SK-N-SH (cell line): ENCODE results near the gene OR10K1. TPM values are rescaled to one million over a fixed set of nuclear protein-coding genes. Genes with fewer than 3 reads are reported as not detected.

Experiments
- CTCF ChIA-PET: fragments of 300-600, 350-600 bp; formaldehyde crosslinking; extraction: SDS; loops from one replicate; lab custom pipeline; 2021; lab: Yijun Ruan, JAX
- POLR2A ChIA-PET: fragments of 350-600 bp; sonication (Branson Sonifier 250); formaldehyde crosslinking; extraction: SDS; loops from one replicate; lab custom pipeline; 2020; ENCODE audit warnings: antibody characterized with exemption, inconsistent platforms; lab: Yijun Ruan, JAX
- DNase-seq: peaks from one replicate; pipeline ENCODE4 v3.0.0; 2012
- H2AFZ ChIP-seq: fragments of 200-600 bp; sonication (generic); 2 replicates; pipeline ENCODE4 v1.8.1; 2016; ENCODE audit warnings: antibody characterized with exemption, mild to moderate bottlenecking, low read depth
- H3F3A ChIP-seq: fragments of 200-600 bp; sonication (generic); replicated peaks from 2 replicates; pipeline ENCODE3; 2016; ENCODE audit warnings: antibody characterized with exemption, mild to moderate bottlenecking; ENCODE audit not compliant: insufficient read depth
- H3K27ac ChIP-seq, 2 experiments: fragments of 200-500 bp in 1 of 2; fragments of 200-600 bp in 1 of 2; sonication (Bioruptor generic) in 1 of 2; sonication (generic), shearing (Covaris generic) in 1 of 2; 2 replicates each; pipeline versions ENCODE4 v1.5.1 to v1.6.1; 2014 to 2016; ENCODE audit warnings: low read depth in 2 of 2, inconsistent platforms in 1 of 2, low read length in 1 of 2, mild to moderate bottlenecking in 1 of 2, mixed read lengths in 1 of 2
- H3K27me3 ChIP-seq: fragments of 200-600 bp; sonication (generic), shearing (Covaris generic); 2 replicates; pipeline ENCODE4 v1.6.1; 2016; ENCODE audit warnings: mixed run types; ENCODE audit not compliant: insufficient read depth
- H3K36me3 ChIP-seq, 2 experiments: fragments of 200-500 bp in 1 of 2; fragments of 200-600 bp in 1 of 2; sonication (Bioruptor generic) in 1 of 2; sonication (generic) in 1 of 2; replicated peaks in 1 of 2; 2 replicates each; pipeline versions ENCODE3 to v1.5.1; 2014 to 2016; ENCODE audit warnings: low read length in 1 of 2, mild to moderate bottlenecking in 1 of 2; ENCODE audit not compliant: insufficient read depth in 2 of 2, control insufficient read depth in 1 of 2
- H3K4me1 ChIP-seq, 2 experiments: fragments of 200-500 bp in 1 of 2; fragments of 200-600 bp in 1 of 2; sonication (Bioruptor generic) in 1 of 2; sonication (generic), shearing (Covaris generic) in 1 of 2; 2 replicates each; pipeline versions ENCODE4 v1.5.1 to v1.6.1; 2014 to 2016; ENCODE audit warnings: low read depth in 1 of 2, low read length in 1 of 2, mixed run types in 1 of 2; ENCODE audit not compliant: insufficient read depth in 2 of 2, control insufficient read depth in 1 of 2
- H3K4me2 ChIP-seq: fragments of 200-600 bp; sonication (generic), shearing (Covaris generic); 2 replicates; pipeline ENCODE4 v1.6.1; 2017; ENCODE audit warnings: mixed run types
- H3K4me3 ChIP-seq, 2 experiments: fragments of 200-500 bp in 1 of 2; fragments of 200-600 bp in 1 of 2; sonication (Bioruptor generic) in 1 of 2; sonication (generic), shearing (Covaris generic) in 1 of 2; 2 replicates each; pipeline versions ENCODE4 v1.5.1 to v1.8.1; 2014 to 2016; ENCODE audit warnings: low read depth in 2 of 2, inconsistent platforms in 1 of 2, low read length in 1 of 2, mild to moderate bottlenecking in 1 of 2, mixed read lengths in 1 of 2, moderate library complexity in 1 of 2
- H3K79me2 ChIP-seq: fragments of 200-600 bp; sonication (generic); 2 replicates; pipeline ENCODE4 v1.8.1; 2017; ENCODE audit warnings: mild to moderate bottlenecking; ENCODE audit not compliant: insufficient read depth
- H3K9ac ChIP-seq: fragments of 200-600 bp; sonication (generic); 2 replicates; pipeline ENCODE4 v1.6.1; 2017; ENCODE audit warnings: mixed run types
- H3K9me2 ChIP-seq: fragments of 200-600 bp; sonication (generic); 2 replicates; pipeline ENCODE4 v1.6.1; 2017; ENCODE audit warnings: mixed run types
- H3K9me3 ChIP-seq: fragments of 200-600 bp; sonication (generic); 2 replicates; pipeline ENCODE4 v1.6.1; 2017; ENCODE audit warnings: mixed run types, mild to moderate bottlenecking, moderate library complexity
- H4K20me1 ChIP-seq: fragments of 200-600 bp; sonication (generic); 2 replicates; pipeline ENCODE4 v1.6.1; 2017; ENCODE audit warnings: mild to moderate bottlenecking, mixed run types; ENCODE audit not compliant: insufficient read depth
- EZH2phosphoT487 ChIP-seq: fragments of 200-600 bp; sonication (generic); IDR thresholded peaks from 2 replicates; pipeline ENCODE4 v1.6.1; 2017; ENCODE audit warnings: low read depth, mixed run types, mild to moderate bottlenecking, antibody characterized with exemption, moderate library complexity, borderline replicate concordance
- FOSL2 ChIP-seq: IDR thresholded peaks from 2 replicates; pipeline ENCODE4 v1.4.0; 2012; ENCODE audit warnings: low read depth, mild to moderate bottlenecking, moderate library complexity, borderline replicate concordance
- GATA2 ChIP-seq: sonication (generic); formaldehyde crosslinking; IDR thresholded peaks from 2 replicates; pipeline ENCODE4 v1.5.0; 2020; ENCODE audit warnings: mild to moderate bottlenecking, missing genetic modification reagents
- JUND ChIP-seq: IDR thresholded peaks from 2 replicates; pipeline ENCODE4 v1.4.0; 2012
- MAX ChIP-seq: IDR thresholded peaks from 2 replicates; pipeline ENCODE4 v1.4.0; 2012; ENCODE audit warnings: low read depth
- MEF2A ChIP-seq: IDR thresholded peaks from 2 replicates; pipeline ENCODE4 v1.4.0; 2012; ENCODE audit warnings: low read depth, borderline replicate concordance
- MXI1 ChIP-seq: IDR thresholded peaks from 2 replicates; pipeline ENCODE4 v1.6.1; 2012; ENCODE audit warnings: mild to moderate bottlenecking, low read depth, low read length, improper control_type of control experiment
- NRF1 ChIP-seq: IDR thresholded peaks from 2 replicates; pipeline ENCODE4 v1.6.1; 2012; ENCODE audit warnings: low read depth, mild to moderate bottlenecking, low read length
- RCOR1 ChIP-seq: fragments of 150-350 bp; IDR thresholded peaks from 2 replicates; pipeline ENCODE4 v1.6.1; 2017; ENCODE audit warnings: antibody characterized with exemption, low read length
- RFX5 ChIP-seq: IDR thresholded peaks from 2 replicates; pipeline ENCODE4 v1.6.1; 2012; ENCODE audit warnings: mild to moderate bottlenecking, improper control_type of control experiment, low read length
- RXRA ChIP-seq: IDR thresholded peaks from 2 replicates; pipeline ENCODE4 v1.4.0; 2012; ENCODE audit warnings: low read depth, mild to moderate bottlenecking, borderline replicate concordance
- TCF12 ChIP-seq: IDR thresholded peaks from 2 replicates; pipeline ENCODE4 v1.4.0; 2012
- USF2 ChIP-seq: fragments of 150-350 bp; IDR thresholded peaks from 2 replicates; pipeline ENCODE4 v1.6.1; 2017; ENCODE audit warnings: antibody characterized with exemption, low read length, low read depth, borderline replicate concordance
- ZBTB33 ChIP-seq: IDR thresholded peaks from 2 replicates; pipeline ENCODE4 v1.4.0; 2012; ENCODE audit warnings: low read depth, borderline replicate concordance
- WGBS: methylation state at CpG from one replicate; pipeline ENCODE4 v1.1.6; 2017; ENCODE audit warnings: low lambda C conversion rate; 5-methylcytosine and 5-hydroxymethylcytosine counted together
- polyA plus RNA-seq, 3 experiments: library from polyadenylated mRNA; depleted of rRNA; stranded (reverse); fragments of >200 nt; gene quantifications; 2 replicates each; pipeline ENCODE4 v1.2.3, GENCODE V29; 2012

Gene OR10K1
- polyA plus RNA-seq, 1 of the 3 experiments (the other 2 are of a cell fraction), result not detected

GRCh38 chr1:158509471-158510156 lies 48.0 kb downstream of the OR10K1 start:
- no peak overlapping the region for H3K4me3 ChIP-seq
- H3K27ac ChIP-seq, result no peak overlapping the region
- no peak overlapping the region for H3K4me2 ChIP-seq
- no peaks in the 10 kb centered on the region for H3K9me3 ChIP-seq
- ChIA-PET CTCF (no interaction called here), POLR2A (no interaction called here)
- no peak for DNase-seq
- no peaks in the 10 kb centered on the region for H3K9me2 ChIP-seq
- H3K79me2 ChIP-seq, result no peaks in the 10 kb centered on the region
- no peaks in the 10 kb centered on the region for H3K4me1 ChIP-seq
- WGBS, result 2% methylated on average over 4 of the region's 4 CpGs
- no peaks in the 10 kb centered on the region for H4K20me1 ChIP-seq
- no peak overlapping the region for H2AFZ ChIP-seq
- H3K36me3 ChIP-seq, result no peaks in the 10 kb centered on the region
- no peaks in the 10 kb centered on the region for H3K27me3 ChIP-seq
- H3K9ac ChIP-seq, result no peak overlapping the region
- H3F3A ChIP-seq, result no peaks in the 10 kb centered on the region
- no peak for TF ChIP-seq USF2
- TF ChIP-seq EZH2phosphoT487, result no peak
- TF ChIP-seq RXRA, result no peak

GRCh38 chr1:158516966-158517365 lies 55.3 kb downstream of the OR10K1 start:
- no peak overlapping the region for H3K27ac ChIP-seq
- no peaks in the 10 kb centered on the region for H4K20me1 ChIP-seq
- H3K4me1 ChIP-seq, result no peaks in the 10 kb centered on the region
- TF ChIP-seq JUND, result no peak
- no peak for TF ChIP-seq MXI1
- TF ChIP-seq GATA2 (CRISPR knock-in tag), result no peak
- TF ChIP-seq NRF1, result no peak
- TF ChIP-seq USF2, result no peak
- TF ChIP-seq ZBTB33, result no peak
- TF ChIP-seq RCOR1, result no peak
- no peak for TF ChIP-seq MAX
- TF ChIP-seq FOSL2, result no peak
- no peak for TF ChIP-seq TCF12
- TF ChIP-seq RFX5, result no peak
- no peak for TF ChIP-seq MEF2A
- POLR2A ChIA-PET, result no interaction called here
- no peak overlapping the region for H3K4me3 ChIP-seq
- no peaks in the 10 kb centered on the region for H3K27me3 ChIP-seq
- no peaks in the 10 kb centered on the region for H3K9me3 ChIP-seq
- H3K9ac ChIP-seq, result no peak overlapping the region
- no peak overlapping the region for H3K4me2 ChIP-seq
- H3F3A ChIP-seq, result no peaks in the 10 kb centered on the region
- H3K79me2 ChIP-seq, result no peaks in the 10 kb centered on the region
- H3K36me3 ChIP-seq, result no peaks in the 10 kb centered on the region
- no peak for DNase-seq
- no peaks in the 10 kb centered on the region for H3K9me2 ChIP-seq
- CTCF ChIA-PET, result interaction anchor here (0.5 kb wide), 1 partner anchor 314 kb away, joined by 3 read pairs; no protein-coding TSS in a partner anchor
- no peak overlapping the region for H2AFZ ChIP-seq

Other genes with a start within 250 kb of the OR10K1 start
- gene CD1A, start 207.4 kb upstream of the OR10K1 start, polyA plus RNA-seq (2012; rRNA removed), result not detected in 2 replicates
- not detected in 2 replicates for gene CD1C, start 171.9 kb upstream of the OR10K1 start, polyA plus RNA-seq (2012; rRNA removed)
- gene CD1B, start 130.3 kb upstream of the OR10K1 start, polyA plus RNA-seq (2012; rRNA removed), result not detected in 2 replicates
- not detected in 2 replicates for gene CD1E, start 107.9 kb upstream of the OR10K1 start, polyA plus RNA-seq (2012; rRNA removed)
- gene OR10T2, start 62.4 kb upstream of the OR10K1 start, polyA plus RNA-seq (2012; rRNA removed), result not detected in 2 replicates
- not detected in 2 replicates for gene OR10K2, start 35.6 kb upstream of the OR10K1 start, polyA plus RNA-seq (2012; rRNA removed)
- not detected in 2 replicates for gene OR10R2, start 10.4 kb downstream of the OR10K1 start, polyA plus RNA-seq (2012; rRNA removed)
- gene OR6Y1, start 92.6 kb downstream of the OR10K1 start, polyA plus RNA-seq (2012; rRNA removed), result not detected in 2 replicates
- gene OR6P1, start 108.7 kb downstream of the OR10K1 start, polyA plus RNA-seq (2012; rRNA removed), result not detected in 2 replicates
- gene OR10X1, start 118.1 kb downstream of the OR10K1 start, polyA plus RNA-seq (2012; rRNA removed), result not detected in 2 replicates
- gene OR10Z1, start 143.4 kb downstream of the OR10K1 start, polyA plus RNA-seq (2012; rRNA removed), result not detected in 2 replicates
- not detected in 2 replicates for gene SPTA1, start 224.9 kb downstream of the OR10K1 start, polyA plus RNA-seq (2012; rRNA removed)
- not detected in 2 replicates for gene OR6K2, start 238.8 kb downstream of the OR10K1 start, polyA plus RNA-seq (2012; rRNA removed)